HG03097 (cell line): ENCODE data around the gene PGM2.
"Not testable (repeated sequence)": the region's sequence is repeated elsewhere in the genome, so short reads cannot be mapped to it uniquely, and the experiment has no call there.

ENCODE experiments used
- ATAC-seq: cut with Tn5 transposase; IDR thresholded peaks from one replicate; pipeline ENCODE4 v1.9.1; 2021; ENCODE audit not compliant: unreplicated experiment, low FRiP score

Gene PGM2

DNA sequence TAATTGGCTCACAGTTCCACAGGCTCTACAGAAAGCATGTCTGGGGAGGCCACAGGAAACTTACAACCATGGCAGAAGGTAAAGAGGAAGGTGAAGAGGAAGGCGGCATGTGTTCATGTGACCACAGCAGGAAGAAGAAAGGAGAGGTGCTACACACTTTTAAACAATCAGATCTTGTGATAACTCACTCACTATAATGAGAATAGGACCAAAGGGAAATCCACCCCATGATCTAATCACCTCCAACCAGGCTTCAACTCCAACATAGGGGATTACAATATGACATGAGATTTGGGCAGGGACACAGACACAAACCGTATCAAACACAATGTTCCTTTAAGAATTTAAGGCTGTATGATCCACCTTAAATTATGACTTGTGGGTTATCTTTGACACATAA, 10.5 kb upstream of the PGM2 start:
- no peak for ATAC-seq

DNA sequence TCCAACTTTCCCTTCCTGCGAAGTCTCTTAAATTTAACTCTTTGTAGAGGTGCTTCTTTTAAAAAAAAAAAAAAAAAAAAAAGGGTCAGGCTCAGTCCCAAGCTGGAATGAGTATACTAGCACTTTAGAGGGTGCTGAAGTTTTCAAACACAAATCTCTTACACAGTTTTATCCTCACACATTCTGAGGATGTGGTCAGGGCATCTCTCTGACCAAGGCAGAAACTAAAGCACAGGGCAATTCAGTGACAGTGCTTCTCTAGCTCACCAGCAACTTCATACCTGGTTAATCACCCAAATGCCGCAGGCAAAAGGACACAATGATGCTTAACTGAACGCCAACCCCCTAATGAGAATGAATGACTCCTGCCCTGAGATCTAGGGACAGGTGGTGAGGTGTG, 9.8 kb upstream of the PGM2 start:
- ATAC-seq, result no peak

DNA sequence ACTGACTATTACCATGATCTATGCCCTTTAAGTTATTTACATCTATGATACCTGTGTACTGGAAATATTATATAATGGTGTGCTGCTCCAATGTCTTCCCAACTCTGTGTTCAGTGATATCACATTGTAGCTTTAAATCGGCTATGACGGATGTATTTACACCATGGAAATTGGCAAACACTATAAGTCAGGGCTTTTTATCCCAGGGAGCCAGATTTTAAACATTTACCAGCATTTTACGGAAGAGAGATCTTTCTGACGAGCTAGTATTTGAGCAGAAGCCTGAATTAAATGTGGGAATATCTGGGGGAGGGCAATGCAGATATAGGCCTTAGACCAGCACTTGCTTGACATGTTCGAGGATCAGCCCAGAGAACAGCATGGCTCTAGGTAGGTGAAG, 7.7 kb upstream of the PGM2 start:
- ATAC-seq, result no peak

DNA sequence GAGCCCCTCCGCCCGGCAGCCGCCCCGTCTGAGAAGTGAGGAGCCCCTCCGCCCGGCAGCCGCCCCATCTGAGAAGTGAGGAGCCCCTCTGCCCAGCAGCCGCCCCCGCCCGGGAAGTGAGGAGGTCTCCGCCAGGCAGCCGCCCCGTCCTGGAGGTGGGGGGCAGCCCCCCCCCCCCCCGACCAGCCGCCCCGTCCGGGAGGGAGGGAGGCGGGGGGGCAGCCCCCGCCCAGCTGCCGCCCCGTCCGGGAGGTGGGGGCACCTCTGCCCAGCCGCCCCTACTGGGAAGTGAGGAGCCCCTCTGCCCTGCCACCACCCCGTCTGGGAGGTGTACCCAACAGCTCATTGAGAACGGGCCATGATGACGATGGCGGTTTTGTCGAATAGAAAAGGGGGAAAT, 6.0 kb upstream of the PGM2 start:
- ATAC-seq, result not testable (repeated sequence)

DNA sequence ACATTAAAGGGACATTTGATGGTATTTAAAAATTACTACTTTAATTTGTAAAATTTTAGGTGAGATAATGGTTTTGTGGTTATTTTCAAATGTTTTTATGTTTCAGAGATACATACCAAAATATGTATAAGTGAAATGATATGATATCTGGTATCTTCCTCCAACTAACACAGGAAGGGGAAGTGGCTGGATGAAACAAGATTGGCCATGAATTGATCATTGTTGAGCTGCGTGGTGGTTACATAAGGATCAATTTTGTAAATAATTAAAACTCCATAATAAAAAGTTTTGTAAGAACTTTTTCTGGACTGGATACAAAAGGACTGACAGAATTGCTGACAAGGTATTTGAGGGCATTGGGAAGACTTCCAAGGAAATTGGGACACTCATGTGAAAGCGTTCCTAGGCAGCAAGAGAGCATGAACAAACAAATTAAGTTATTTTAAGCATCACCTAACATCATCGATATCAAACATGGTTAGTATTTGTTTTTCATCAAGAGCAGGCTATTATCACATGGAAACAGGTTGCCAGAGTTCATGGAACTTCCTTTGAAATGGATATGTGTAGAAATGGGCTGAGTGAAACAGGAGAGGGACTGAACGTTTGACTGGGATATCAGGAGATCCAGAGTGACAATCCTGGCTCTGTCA, 4.4 kb upstream of the PGM2 start:
- no peak for ATAC-seq

DNA sequence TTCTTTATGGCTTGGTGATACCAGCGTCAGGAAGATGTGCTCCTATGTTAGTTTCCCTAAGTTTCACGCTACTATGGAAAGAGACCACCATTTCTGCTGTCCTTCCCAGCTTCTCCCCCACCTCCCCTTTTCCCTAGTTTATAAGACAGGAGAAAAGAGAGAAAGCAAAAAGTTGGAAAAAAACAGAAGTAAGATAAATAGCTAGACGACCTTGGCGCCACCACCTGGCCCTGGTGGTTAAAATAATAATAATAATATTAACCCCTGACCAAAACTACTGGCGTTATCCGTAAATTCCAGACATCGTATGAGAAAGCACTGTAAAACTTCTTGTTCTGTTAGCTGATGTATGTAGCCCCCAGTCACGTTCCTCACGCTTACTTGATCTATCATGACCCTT, 985 bp upstream of the PGM2 start:
- ATAC-seq, result not testable (repeated sequence)

DNA sequence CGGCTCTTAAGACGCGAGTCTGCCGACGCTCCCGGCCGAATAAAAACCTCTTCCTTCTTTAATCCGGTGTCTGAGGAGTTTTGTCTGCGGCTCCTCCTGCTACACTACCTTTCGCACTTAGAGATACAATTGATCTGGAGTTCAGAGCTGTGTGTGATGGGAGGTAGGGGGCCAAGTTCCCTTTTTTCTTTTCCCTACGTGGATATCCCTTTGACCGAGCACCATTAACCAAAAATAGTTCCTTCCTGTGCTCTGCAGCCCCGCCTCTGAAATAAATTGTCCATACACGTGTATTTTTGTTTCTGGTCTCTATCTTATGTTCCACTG, 555 bp upstream of the PGM2 start:
- no peak for ATAC-seq

DNA sequence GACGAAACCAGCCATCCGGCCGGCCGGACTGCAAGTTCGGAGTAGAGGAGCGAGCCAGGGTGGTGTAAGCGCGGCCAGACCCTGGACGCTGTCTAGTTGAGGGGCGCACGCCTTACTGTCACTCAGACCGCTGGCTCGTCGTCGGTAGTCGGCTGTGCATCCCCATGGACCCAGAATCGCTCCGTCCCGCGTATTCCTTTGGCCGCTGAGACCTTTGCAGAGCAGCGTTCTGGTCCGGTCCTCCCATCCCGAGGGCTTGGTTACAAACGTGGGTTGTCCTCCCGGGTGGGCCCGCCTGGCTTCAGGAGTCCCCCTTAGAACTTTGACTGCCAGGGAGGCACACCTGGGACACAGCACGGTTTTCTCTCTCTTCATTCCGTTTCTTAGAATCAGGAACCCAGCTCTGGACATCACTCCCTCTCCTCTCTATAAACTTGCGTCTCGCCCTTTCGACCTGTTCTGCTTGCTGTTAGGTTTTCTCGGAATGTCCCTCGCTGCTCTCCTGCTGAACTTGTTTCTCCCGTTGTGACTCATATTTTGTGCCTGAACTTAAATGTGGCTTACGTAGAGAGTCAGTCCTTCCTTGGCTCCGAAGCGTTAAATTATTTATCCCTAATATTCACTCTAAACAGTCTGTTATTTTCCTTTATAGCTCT, 672 bp downstream of the PGM2 start:
- ATAC-seq, result peak; percentile 36

DNA sequence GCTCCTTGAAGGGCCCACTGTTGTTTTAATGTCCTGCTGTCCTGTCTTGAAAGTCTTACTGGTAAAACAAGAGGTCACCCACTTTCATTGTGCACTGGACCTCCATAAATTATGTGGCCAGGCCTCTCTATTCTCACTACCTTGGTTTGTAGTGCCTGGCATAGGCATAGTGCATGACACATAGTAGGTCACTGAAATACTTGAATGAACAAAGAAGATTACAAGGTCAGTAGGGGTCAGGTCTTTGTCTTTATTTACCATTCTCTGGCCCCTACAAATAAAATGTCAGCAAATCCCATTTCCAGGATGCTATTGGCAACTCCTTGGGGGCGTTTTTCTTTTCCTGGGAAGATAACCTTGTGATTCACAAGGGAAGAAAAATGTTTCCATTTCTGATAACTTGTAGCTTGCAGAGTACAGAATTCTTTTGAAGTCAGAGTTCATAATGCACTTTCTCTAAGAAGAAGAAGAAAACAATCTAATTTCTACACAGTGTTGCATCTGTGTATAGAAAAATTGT, 1.4 kb downstream of the PGM2 start:
- no peak for ATAC-seq

DNA sequence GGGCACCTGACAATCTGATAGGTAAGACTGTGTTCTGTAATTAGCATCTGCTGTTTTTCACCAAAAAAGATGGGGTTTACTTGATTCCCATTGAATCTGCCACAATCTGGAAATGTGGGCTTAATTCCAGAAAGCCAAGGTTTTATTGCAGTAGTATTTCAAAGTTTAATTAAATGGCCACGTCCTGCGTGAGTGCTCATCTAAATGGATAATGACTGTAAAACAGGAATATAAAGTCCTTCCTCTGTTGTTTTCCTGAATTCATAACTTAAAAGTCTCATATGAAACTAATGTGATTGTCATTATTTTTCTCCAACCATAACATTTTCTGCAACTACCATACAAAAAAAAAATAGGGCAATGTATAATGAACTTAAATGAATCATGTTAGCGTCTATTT, 2.4 kb downstream of the PGM2 start:
- ATAC-seq, result no peak

DNA sequence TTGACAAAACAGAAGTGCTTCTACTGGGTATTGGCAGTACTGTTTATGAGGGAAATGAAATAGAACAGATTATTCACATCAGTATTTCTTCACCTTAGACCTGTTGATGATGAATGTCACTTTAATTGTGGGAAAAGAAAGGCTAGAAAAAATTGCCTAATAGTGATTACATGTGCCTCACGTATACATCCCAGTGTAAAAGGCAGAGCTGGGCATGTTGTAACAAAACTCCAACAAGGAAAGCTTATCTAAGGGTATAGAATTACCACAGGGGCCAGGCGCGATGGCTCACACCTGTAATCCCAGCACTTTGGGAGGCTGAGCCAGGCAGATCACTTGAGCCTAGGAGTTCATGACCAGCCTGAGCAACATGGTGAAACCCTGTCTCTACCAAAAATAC, 4.2 kb downstream of the PGM2 start:
- ATAC-seq, result no peak

DNA sequence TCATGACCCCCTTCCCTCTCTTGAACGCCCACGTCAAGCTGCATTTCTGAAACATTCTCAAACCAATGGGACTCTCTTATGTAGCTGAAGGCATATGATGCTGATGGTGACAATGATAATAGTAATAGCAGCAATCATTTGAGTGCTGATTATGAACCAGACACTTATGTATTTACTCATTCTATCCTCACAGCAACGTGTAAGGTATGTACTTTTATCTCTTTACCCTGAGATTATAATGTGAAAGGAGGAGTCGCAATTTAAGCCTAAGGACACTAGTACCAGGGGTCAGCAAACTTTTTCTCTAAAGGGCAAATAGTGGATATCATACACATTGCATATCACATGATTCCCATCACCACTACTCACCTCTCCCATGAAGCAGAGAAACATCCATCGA, 8.5 kb downstream of the PGM2 start:
- no peak for ATAC-seq

DNA sequence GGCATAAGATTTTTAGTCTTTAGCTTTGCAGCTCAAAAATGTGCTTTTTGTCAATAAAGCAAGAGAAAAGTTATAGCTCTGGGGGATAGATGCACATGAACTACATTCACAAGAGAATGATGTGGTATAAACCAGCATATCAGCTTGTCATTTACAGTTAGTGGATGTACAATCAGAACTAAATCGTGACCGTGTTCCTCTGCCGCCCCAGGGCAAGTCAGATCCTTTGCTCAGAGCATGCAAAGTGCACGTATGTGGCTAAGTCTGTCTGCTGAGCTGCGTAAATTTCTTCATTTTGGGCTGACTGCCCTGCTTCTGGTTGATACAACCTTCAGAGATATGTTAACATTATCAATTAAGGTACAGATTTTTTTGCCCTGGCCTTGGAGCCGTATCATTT, 9.3 kb downstream of the PGM2 start:
- no peak for ATAC-seq

DNA sequence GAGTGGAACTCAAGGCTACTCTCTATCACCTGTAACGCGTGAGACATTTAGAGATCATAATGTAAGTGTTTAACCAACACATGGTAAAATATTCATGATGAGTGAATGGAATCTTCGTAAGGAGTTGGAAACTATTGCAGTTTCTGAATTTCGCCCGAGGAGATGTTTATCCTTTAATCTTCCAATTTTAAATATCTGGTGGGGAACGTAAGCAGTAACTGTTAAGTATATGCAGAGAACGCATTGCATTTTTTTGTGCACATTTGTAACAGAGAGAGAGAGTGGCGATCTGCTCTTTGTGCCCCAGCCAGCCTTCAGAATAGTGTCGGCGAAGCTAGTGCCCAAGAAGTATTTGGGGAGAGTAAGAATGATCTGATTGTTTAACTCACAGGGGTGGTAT, 9.8 kb downstream of the PGM2 start:
- no peak for ATAC-seq

DNA sequence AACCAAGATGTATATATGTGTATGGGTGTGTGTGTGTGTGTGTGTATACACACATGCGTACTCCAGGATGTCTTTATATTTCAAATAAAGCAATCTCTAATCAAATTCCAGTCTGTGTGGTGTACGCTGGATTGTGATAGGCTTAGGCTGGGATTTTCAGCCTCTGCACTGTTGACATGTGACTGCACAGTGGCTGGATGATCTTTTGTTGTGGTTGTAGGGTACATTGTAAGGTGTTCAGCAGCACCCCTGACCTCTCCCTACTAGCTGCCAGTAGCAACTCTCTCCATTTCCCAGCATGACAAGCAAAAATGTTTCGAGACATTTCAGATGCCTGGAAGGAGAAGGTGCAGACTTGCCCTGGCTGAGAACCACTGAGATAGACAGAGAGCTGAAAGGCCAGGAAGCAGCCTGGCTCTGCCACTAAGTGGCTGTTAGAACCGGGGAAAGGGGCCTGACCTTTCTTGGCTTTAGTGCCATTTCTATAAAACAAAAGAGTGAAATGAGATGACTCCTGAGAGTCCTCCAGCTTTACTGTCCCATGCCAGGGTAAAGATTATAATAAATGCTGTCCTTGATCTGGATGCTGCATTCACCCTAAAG, 10.5 kb downstream of the PGM2 start:
- no peak for ATAC-seq

DNA sequence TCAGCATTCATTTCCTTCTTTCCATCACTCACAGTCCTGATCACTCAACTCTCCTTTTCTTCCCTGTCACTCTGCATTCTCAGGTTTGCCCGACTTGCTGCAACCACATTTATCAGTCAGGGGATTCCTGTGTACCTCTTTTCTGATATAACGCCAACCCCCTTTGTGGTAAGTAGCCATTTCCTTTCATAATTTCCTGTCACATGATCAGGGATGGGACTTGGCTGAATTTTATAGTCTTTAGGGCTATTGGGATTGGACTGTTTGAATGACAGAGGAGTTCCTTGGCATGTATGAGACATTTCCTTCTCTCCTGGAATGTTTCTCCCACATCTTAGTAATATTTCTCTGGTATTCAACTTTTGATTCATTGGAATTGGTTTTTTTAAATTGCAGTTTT, 11.0 kb downstream of the PGM2 start:
- ATAC-seq, result no peak

DNA sequence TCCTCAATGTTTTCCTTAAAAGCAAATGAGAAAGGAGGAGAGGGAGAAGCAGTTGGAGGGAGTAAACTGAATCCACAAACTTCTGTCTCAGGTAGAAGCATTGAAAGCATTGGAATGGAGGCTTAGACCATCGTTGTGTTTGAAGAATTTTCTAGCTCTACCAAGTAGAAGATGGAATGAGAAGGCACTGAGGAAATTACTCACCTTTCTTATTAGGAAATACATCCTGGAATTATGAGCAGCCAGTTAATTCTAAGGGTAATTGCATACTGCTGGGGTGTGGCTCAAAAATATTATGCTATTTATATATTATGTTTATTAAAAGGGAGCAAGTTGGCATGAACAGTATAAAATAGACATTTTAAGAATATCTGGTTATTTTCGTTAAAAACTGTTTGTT, 12.9 kb downstream of the PGM2 start:
- no peak for ATAC-seq

DNA sequence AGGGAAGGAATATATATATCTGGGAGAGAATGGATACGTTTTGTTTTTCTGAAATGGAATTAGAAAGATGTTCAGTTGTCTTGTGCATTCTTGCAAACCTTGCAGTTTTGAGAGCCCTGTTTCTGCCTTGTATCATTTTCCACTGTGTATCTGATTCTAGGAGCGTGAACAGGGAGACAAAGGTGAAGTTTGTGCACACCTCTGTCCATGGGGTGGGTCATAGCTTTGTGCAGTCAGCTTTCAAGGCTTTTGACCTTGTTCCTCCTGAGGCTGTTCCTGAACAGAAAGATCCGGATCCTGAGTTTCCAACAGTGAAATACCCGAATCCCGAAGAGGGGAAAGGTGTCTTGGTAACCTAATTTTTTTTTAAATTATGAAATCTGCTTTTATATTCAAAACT, 17.7 kb downstream of the PGM2 start:
- no peak for ATAC-seq

DNA sequence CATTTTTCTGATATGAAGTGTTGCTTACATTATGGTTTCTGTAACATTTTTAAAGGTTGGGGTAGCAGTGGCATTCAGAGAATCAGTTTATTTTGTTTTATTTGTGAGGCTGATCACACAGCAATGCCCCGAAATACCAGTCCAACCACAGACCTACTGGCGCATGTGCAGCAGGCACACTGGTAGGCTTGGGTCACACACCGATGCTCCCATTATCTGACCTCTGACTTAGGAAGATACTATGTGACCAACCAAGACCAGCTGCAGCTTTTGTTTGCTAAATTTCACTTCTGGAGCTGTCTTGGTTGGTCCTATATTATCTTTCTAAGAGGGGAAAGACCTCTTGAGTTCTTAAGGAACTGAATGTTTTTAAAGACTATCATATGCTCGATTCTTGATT, 18.7 kb downstream of the PGM2 start:
- ATAC-seq, result no peak

DNA sequence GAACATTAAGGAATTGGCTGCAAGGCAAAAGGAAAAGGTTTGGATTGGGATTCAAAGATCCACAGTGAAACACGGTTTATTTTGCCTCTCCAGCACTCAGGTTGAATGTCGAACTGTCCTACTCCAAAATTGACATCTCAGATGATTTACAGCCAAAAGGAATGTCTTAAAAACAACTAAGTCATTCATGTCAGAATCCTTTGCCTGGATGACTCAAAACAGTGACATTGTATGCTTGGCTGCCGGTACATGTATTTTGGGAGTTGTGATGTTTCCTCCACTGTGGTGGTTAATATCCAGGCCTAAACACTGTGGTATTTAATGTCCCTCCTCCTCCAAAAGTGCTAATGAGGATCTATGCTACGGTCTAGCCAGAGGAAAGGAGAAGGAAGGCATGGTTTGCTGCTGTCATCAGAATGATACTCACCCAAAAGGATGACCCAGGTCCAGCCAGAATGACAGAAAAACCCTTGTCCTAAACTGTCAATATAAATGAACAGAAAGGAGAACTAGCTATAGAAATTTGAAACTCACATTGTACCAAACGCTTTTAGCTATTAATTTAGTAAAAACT, 20.9 kb downstream of the PGM2 start:
- no peak for ATAC-seq

DNA sequence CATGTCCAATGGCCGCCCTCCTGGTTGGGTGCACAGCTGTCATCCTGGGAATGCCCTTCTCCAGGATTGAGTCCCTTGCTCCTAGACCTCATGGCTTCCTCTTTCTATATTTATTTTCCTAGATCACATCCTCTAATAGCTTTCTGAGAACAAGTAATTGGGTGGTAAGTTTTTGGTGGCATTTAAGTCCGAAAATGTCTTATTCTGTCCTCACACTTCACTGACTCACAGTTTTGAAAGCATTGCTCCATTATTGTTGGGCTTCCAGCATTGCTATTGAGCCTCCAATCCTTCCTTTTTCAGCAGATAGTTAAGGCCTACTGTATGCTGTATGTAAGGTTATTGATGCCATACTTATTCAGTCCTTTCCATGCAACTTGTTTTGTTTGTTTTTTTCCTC, 25.9 kb downstream of the PGM2 start:
- ATAC-seq, result no peak

DNA sequence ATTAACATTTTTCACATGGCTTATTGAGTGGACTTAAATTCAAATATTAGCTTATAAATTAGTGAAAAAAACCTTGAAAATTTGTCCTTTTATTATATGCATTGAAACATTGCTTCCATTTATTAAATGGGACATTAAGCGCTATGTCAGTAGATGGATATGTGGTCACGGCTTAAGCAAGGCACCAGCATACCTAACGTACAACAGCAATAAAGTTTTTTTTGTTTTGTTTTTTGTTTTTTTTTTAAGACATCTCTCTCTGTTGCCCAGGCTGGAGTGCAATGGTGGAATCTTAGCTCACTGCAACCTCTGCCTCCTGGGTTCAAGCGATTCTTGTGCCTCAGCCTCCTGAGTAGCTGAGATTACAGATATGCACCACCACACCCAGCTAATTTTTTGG, 31.6 kb downstream of the PGM2 start:
- no peak for ATAC-seq
